ENCODE results near the gene SLC35E1.

DNA sequence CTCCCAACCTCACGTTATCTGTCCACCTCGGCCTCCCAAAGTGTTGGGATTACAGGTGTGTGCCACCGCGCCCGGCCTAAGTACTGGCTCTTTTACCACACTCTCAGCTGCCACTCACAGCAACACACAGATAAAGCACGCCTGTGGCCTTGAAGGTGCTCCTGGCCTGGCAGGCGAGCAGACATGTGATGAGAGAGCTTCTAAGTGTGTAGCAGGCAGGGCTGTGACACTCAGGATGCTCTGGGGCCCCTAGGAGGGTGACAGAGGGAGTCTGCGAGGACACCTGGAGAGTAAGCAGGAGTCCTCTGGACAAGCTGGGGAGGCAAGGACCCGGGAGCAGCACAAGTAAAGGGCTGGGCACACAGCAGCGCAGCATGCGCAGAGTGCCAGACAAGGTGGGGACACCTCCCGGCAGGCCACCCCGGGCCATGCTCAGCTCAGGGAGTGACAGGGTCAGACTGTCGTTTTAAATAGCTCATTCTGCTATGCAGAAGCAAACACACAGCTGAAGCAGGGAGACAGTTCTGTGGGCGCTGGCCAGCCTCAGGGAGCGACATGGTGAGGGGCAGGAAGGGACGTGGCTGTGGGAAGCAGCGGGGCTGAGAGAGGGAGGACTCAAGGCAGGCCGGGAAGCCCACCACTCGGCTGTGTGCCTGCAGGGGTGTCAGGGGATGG is 29.3 kb upstream of the SLC35E1 start:
- TF ChIP-seq POLR2AphosphoS5 (IDR thresholded peaks at IDR 0.05; ENCODE audit: low read depth) (no peak), SPI1 (IDR thresholded peaks at IDR 0.05; ENCODE audit: borderline replicate concordance, low read depth) (no peak)
- TF ChIP-seq, protein P1, sequence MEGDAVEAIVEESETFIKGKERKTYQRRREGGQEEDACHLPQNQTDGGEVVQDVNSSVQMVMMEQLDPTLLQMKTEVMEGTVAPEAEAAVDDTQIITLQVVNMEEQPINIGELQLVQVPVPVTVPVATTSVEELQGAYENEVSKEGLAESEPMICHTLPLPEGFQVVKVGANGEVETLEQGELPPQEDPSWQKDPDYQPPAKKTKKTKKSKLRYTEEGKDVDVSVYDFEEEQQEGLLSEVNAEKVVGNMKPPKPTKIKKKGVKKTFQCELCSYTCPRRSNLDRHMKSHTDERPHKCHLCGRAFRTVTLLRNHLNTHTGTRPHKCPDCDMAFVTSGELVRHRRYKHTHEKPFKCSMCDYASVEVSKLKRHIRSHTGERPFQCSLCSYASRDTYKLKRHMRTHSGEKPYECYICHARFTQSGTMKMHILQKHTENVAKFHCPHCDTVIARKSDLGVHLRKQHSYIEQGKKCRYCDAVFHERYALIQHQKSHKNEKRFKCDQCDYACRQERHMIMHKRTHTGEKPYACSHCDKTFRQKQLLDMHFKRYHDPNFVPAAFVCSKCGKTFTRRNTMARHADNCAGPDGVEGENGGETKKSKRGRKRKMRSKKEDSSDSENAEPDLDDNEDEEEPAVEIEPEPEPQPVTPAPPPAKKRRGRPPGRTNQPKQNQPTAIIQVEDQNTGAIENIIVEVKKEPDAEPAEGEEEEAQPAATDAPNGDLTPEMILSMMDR (IDR thresholded peaks at IDR 0.05; ENCODE audit: insufficient read depth, low read length), result no peak
